Mucosa of descending colon (tissue), 3 donors: ENCODE data around the gene KCNH6. TPM values are rescaled to one million over a fixed set of nuclear protein-coding genes. Genes with fewer than 3 reads are reported as not detected.

Experiments used
- ATAC-seq: fragments of 200-7000 bp; cut with Tn5 transposase; one replicate; pipeline ENCODE4 v1.9.1; 2020; ENCODE audit warnings: mild to moderate bottlenecking, moderate library complexity
- DNase-seq, 3 donors: peaks; one replicate each; pipeline ENCODE4 v3.0.0-alpha.2; 2020
- H3K36me3 ChIP-seq: fragments of 200-600 bp; one replicate; pipeline ENCODE4 v1.8.0; 2021; ENCODE audit warnings: low read depth, mild to moderate bottlenecking
- H3K4me1 ChIP-seq: fragments of 200-600 bp; one replicate; pipeline ENCODE4 v1.8.0; 2021; ENCODE audit warnings: low read depth, mild to moderate bottlenecking
- H3K4me3 ChIP-seq: fragments of 200-600 bp; one replicate; pipeline ENCODE4 v1.8.0; 2021; ENCODE audit warnings: mild to moderate bottlenecking
- H3K9me3 ChIP-seq: fragments of 200-600 bp; one replicate; pipeline ENCODE4 v1.8.0; 2021; ENCODE audit warnings: mild to moderate bottlenecking
- intact Hi-C, 2 donors: fragments of 100-400 bp; cut with DNase I in 1 of 2; cut with micrococcal nuclease in 1 of 2; formaldehyde crosslinking; loops; one replicate each; pipeline versions ENCODE4 v1.11.0 to v1.11.1; 2022; cut with DNase I, micrococcal nuclease
- total RNA-seq, 3 donors: library from RNA; stranded (reverse); fragmentation: NEBNext Ultra II Directional in 2 of 3; extraction: Animal tissue kit (Norgen Biotek cat#: 25700) in 2 of 3; gene quantifications; one replicate each; pipeline versions ENCODE4 v1.2.1 to v1.2.4, GENCODE V29; 2021 to 2023
- TF ChIP-seq, protein P1 (sequence below): fragments of 200-600 bp; IDR thresholded peaks from one replicate; pipeline ENCODE4 v1.8.0; 2022; ENCODE audit warnings: antibody characterized with exemption, mild to moderate bottlenecking
- donor health status: DM: no; HTN: no; CAD: no; lungs with moderate emphysema.
- donor health status: DM: no; HTN: no; CAD: no.
- donor health status: DM: no; HTN: yes; CAD: no.

The KCNH6 gene
- total RNA-seq, 3 donors from 2014 or later = 0.58 to 0.64 TPM; not detected in 1

GRCh38 chr17:63526861-63527260 lies 3.7 kb downstream of the KCNH6 start:
- no peak for ATAC-seq
- no peaks in the 10 kb centered on the region for H3K9me3 ChIP-seq
- intact Hi-C loops = no loop called here
- no peak for DNase-seq
- H3K4me1 ChIP-seq = peaks cover 3% of the 10 kb centered on the region
- H3K4me3 ChIP-seq = no peak overlapping the region
- TF ChIP-seq, protein P1, sequence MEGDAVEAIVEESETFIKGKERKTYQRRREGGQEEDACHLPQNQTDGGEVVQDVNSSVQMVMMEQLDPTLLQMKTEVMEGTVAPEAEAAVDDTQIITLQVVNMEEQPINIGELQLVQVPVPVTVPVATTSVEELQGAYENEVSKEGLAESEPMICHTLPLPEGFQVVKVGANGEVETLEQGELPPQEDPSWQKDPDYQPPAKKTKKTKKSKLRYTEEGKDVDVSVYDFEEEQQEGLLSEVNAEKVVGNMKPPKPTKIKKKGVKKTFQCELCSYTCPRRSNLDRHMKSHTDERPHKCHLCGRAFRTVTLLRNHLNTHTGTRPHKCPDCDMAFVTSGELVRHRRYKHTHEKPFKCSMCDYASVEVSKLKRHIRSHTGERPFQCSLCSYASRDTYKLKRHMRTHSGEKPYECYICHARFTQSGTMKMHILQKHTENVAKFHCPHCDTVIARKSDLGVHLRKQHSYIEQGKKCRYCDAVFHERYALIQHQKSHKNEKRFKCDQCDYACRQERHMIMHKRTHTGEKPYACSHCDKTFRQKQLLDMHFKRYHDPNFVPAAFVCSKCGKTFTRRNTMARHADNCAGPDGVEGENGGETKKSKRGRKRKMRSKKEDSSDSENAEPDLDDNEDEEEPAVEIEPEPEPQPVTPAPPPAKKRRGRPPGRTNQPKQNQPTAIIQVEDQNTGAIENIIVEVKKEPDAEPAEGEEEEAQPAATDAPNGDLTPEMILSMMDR = no peak
- no peaks in the 10 kb centered on the region for H3K36me3 ChIP-seq

DNA sequence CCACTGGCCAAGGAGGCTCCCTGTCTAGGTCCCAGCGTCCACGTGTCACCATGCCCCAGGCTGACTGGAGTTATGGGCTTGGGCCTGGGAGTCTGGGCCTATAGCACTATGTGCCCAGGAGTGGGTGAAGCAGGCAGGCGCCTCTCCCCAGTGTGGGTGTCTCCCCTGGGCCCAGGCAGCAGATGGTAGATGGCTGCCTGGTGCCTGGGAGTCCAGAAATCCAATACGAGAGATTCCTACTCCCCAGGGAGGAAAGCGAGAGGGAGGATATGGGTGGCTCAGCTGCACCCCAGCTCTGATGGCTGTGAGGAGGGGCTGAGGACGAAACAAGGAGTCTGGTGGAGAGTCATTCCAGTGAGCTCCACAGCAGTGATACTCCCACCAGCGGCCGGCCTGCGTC lies 5.0 kb downstream of the KCNH6 start:
- no peaks in the 10 kb centered on the region for H3K9me3 ChIP-seq
- no peaks in the 10 kb centered on the region for H3K36me3 ChIP-seq
- intact Hi-C loops = no loop called here
- no peak overlapping the region for H3K4me3 ChIP-seq
- TF ChIP-seq, protein P1 = no peak
- no peaks in the 10 kb centered on the region for H3K4me1 ChIP-seq
- DNase-seq (no peak), ATAC-seq (no peak)

DNA sequence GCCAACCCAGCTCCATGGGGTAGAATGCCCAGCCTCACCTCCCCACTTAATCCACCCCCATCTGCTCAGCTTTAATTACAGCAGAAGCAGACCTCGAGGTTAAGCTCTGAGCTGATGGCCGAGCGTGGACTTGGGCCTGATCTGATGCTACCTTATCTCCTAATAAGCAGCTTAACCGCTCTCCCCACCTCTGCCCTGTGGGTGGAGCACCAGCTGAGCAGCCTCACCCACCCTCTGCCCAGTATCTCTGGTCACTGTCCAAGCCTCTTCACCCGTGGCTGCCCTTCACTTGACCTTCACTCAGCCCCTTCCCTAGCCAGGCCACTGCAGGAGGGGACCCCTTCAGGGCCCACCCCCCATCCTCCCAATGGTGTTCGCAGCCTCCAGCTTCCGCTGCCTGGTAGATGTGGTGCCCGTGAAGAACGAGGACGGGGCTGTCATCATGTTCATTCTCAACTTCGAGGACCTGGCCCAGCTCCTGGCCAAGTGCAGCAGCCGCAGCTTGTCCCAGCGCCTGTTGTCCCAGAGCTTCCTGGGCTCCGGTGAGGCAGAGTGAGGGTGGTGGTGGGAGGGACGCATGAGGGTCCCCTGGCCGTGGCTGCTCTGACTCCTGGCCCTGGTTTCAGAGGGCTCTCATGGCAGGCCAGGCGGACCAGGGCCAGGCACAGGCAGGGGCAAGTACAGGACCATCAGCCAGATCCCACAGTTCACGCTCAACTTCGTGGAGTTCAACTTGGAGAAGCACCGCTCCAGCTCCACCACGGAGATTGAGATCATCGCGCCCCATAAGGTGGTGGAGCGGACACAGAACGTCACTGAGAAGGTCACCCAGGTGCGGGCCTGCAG lies 6.8 kb downstream of the KCNH6 start:
- no peaks in the 10 kb centered on the region for H3K36me3 ChIP-seq
- TF ChIP-seq, protein P1 = no peak
- intact Hi-C loops = no loop called here
- H3K4me1 ChIP-seq = no peaks in the 10 kb centered on the region
- DNase-seq = no peak
- no peak for ATAC-seq
- no peaks in the 10 kb centered on the region for H3K9me3 ChIP-seq
- no peak overlapping the region for H3K4me3 ChIP-seq

DNA sequence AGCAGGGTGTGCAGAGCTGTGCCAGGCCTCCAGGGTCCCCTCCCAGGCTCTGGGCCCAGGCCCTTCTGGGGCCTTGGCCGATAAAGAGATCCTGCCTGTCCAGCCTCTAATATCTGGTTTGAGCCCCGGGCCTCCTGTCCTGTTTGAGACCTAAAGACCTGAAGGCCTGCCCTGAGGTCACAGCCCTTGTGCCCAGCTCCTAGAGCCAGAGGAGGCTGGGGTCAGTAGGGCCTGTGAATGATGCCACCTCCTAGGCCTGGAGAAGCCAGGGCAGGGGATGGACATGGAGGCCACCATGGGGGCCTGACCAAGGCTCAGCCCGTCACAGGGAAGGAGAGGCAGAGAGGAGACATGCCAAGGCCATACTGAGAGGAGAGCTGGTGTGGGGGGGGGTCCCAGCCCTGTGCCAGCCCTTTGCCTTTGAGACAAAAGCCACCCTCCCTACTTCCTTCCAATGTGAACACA lies 7.4 kb downstream of the KCNH6 start:
- DNase-seq = peak in 1 of 3 donors; percentile 19
- H3K4me3 ChIP-seq = no peak overlapping the region
- TF ChIP-seq, protein P1 = no peak
- no peaks in the 10 kb centered on the region for H3K4me1 ChIP-seq
- H3K36me3 ChIP-seq = no peaks in the 10 kb centered on the region
- H3K9me3 ChIP-seq = no peaks in the 10 kb centered on the region
- no peak for ATAC-seq
- intact Hi-C loops = no loop called here

DNA sequence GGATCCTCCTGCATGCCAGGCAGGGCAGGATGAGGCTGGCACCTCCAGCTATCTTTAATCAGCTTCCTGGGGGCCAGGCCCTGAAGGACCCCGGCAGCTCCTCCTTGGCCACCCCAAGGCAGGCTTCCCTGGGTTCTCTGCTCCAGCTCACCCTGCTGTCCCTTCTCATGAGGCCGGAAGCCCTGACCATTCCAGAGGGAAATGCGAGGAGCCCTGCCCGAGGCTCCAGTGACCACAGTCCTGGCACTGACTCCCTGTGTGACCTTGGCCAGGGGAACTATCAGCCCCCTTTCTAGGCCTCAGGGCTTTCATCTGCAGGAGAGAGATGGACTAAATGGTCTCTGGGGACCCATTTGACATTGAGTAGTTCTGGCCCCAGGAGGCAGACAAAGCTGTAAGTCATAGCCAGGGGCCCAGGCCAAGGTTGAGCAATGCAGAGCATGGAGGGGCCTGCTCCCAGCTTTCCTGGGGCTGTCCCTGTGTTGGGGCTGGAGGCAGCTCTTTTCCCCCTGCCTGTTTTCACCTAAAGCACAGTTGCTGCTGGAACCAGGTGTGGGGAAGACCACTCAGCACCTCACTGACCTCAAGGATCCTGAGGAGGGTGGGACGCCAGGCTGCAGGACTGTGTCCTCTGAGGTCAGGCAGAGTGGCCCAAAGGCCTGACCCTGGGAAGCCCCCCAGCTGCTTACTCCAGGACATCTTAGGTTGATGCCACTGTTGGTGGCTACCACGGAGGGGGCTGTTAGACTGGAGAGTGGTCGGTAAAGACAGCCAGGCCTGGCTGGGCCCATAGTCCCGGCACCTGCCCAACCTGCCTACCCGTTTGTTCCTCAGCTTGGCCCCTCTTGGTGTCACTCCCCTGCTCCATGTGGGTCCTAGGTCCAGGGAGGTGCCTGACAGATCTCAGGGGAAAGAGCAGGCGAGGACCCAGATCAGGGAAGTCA lies 8.1 kb downstream of the KCNH6 start:
- TF ChIP-seq, protein P1 = no peak
- Histone ChIP-seq H3K36me3 (no peaks in the 10 kb centered on the region), H3K9me3 (no peaks in the 10 kb centered on the region), H3K4me3 (no peak overlapping the region), H3K4me1 (no peaks in the 10 kb centered on the region)
- DNase-seq (peak in 1 of 3 donors; percentile 25), ATAC-seq (no peak)
- intact Hi-C loops = no loop called here
